Cardiac fibroblast (primary cell): ENCODE results near the gene TIPARP.

Experiments used
- DNase-seq, 2 donors: peaks; one replicate each; pipeline versions ENCODE4 v3.0.0 to v3.0.0-alpha.2; 2010; ENCODE audit warnings: low read depth in 2 of 2
- H3K4me3 ChIP-seq, 2 donors: replicated peaks in 1 of 2; 1 replicate in 1 of 2; 2 replicates in 1 of 2; pipeline ENCODE4 v1.5.1; 2011; ENCODE audit warnings: low read depth in 2 of 2, low read length in 2 of 2, mild to moderate bottlenecking in 2 of 2, moderate library complexity in 1 of 2
- TF ChIP-seq, protein P1 (sequence below): IDR thresholded peaks from one replicate; pipeline ENCODE4 v1.5.1; 2011; ENCODE audit warnings: low read depth, mild to moderate bottlenecking, low read length, inconsistent platforms

The TIPARP gene

DNA sequence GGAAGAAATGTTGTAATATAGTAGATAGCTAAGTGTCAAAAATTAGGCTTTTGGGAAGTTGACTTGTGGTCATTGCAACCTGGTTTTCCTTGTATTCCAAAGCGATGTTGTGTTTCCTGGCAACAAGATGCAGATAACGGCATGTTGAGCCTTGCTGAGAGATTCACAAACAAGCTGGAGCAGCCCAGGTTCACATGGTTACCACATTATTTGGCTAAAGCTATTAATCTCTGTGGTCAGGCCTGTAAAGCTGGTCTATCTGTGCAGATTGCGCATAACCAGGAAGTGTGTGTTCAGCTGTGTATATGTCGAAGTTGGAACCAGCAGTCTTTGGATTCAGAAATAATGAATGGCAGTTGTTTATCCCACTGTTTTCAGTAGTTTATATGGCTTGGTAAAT, 6.6 kb downstream of the TIPARP start:
- DNase-seq = peak; percentile 92 to 97
- no peak overlapping the region for H3K4me3 ChIP-seq
- TF ChIP-seq, protein P1, sequence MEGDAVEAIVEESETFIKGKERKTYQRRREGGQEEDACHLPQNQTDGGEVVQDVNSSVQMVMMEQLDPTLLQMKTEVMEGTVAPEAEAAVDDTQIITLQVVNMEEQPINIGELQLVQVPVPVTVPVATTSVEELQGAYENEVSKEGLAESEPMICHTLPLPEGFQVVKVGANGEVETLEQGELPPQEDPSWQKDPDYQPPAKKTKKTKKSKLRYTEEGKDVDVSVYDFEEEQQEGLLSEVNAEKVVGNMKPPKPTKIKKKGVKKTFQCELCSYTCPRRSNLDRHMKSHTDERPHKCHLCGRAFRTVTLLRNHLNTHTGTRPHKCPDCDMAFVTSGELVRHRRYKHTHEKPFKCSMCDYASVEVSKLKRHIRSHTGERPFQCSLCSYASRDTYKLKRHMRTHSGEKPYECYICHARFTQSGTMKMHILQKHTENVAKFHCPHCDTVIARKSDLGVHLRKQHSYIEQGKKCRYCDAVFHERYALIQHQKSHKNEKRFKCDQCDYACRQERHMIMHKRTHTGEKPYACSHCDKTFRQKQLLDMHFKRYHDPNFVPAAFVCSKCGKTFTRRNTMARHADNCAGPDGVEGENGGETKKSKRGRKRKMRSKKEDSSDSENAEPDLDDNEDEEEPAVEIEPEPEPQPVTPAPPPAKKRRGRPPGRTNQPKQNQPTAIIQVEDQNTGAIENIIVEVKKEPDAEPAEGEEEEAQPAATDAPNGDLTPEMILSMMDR = no peak

GRCh38 chr3:156682501-156682900, 8.1 kb downstream of the TIPARP start:
- TF ChIP-seq, protein P1 = no peak
- DNase-seq = no peak
- no peak overlapping the region for H3K4me3 ChIP-seq

DNA sequence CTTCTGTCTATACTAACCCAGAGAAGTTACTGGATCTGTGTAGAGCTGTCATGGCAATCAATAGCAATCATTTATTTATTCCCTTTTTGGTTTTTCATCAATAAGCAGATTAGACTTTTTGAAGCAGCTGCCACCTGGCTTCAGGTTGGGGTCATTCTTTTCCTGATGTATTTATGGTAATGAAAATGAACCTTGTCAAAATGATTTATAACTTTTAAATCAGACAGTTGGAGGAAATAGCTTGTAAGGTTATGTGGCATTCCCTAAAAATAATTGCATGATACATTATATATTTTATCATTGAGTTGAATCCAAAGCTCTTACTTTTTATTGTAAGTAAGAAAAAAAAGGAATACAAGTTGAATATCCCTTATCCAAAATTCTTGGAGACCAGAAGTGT, 8.6 kb downstream of the TIPARP start:
- no peak for DNase-seq
- TF ChIP-seq, protein P1 = no peak
- no peak overlapping the region for H3K4me3 ChIP-seq

GRCh38 chr3:156685198-156685597, 10.8 kb downstream of the TIPARP start:
- TF ChIP-seq, protein P1 = no peak
- no peak overlapping the region for H3K4me3 ChIP-seq
- DNase-seq = peak; percentile 48 to 72

DNA sequence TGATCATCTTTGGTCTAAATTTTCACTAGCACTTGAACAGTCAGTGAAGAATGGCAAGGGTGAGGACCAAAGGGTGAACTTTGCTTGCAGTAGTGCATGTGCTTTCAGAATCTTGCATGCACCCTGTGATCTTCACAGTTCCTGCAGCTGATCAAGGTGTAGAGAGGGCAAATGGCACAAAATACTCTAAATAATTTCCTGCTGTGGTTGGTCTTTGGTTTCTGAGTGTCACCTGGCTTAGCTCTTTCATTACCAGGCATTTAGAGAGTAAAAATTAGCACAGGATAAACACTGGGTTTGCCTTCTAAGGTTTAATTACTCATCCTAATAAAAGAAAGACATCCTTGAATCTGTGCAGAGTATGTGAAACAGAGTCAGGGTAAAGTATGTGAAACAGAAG, 11.4 kb downstream of the TIPARP start:
- no peak for DNase-seq
- TF ChIP-seq, protein P1 = no peak
- H3K4me3 ChIP-seq = no peak overlapping the region

- no peak overlapping the region for H3K4me3 ChIP-seq
- DNase-seq = no peak
- TF ChIP-seq, protein P1 = no peak
Measured at GRCh38 chr3:156687023-156687422, 12.6 kb downstream of the TIPARP start.
